Measurements from ENCODE around the gene SKOR2.
"Not testable (repeated sequence)": the region's sequence is repeated elsewhere in the genome, so short reads cannot be mapped to it uniquely, and the experiment has no call there.

The SKOR2 gene

DNA sequence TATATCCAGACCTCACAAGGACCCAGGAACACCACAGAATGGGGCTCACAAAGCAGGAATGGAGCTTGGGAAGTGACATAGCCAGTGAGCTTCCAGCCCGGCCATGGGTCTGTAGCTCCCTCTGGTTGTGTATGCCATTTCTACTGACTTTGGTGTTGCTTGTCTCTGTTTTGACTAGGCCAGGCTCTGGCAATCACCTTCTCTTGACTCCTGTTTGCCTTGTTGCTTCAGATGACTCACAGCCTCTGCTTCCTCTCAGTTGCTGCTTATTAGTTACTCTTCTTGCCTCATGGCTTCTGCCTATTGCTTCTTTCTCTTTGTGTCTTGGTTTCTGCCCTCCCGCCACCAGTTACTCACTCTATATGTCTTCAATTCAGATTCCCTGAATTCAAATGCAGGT, 59.5 kb downstream of the SKOR2 start:
- peak; percentile 12 to 57 (median 34) for DNase-seq

DNA sequence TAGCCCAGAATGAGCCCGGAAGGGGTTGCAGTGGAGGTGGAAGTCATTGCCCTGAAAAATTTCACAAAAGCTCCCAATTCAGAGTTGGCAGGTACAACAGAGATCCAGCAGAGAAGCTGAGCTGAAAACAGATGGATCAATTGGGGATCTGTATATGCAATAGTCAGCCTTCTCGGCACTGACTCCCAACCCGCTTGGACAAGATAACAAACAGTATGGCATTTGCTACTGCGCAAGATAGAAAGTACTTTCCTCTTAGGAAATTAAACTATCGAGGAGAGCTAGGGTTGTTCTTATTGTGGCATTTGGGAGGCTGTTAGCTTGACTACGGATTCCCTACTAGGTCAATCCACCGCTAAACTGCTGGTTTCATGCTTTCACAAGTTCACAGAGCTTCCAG, 63.7 kb downstream of the SKOR2 start:
- no peak for DNase-seq

DNA sequence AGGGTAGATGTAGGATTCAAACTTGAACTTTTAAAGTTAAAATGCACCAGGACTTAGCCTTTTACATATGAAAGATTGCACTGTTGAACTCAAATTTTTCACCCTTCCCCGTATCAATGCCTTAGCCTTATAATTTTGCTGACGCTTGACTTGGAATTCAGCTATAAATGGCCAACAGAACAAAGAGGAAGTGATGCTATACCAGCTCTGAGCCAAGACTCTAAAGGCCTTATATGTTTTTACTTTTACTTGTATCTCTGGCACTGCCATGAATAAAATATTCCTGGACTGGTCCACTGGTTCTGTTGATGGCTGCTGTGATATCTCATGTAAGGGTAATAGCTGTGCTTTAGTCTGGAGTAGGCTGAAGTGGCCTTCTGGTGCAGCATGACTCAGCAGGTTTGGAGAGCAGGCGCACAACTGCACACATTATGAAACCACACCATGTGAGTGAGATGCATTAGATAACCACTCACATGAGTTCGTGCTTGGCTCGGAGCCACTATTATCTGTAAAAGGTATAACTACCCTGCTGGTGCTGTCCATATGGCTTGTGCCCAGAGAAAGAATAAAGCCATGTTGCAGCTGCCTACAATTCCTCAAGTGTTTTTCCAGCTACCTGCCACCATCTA, 66.9 kb downstream of the SKOR2 start:
- DNase-seq: peak; percentile 81 to 89 (median 82)

GRCh38 chr18:47182156-47182555, 69.3 kb downstream of the SKOR2 start:
- peak in 1 of 4 experiments; percentile 8 for DNase-seq

DNA sequence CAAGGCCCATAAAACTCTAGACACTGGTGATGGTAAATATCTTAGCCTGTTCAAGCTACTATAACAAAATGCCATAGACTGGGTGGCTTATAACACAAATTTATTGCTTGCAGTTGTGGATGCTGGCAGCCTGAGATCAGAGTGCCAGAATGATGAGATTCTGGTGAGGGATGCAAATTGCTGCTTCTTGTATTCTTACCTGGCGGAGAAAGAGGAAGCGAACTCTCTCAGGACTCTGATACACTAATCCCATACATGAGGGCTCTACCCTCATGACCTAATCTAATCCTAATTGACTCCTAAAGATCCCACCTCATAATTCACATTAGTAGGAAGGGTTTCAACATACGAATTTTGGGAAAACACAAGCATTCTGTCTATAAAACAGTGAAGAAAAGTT, 70.7 kb downstream of the SKOR2 start:
- no peak for DNase-seq

GRCh38 chr18:47179520-47179919, 71.9 kb downstream of the SKOR2 start:
- DNase-seq: no peak

- peak; percentile 94 to 97 (median 95) for DNase-seq
Measured at GRCh38 chr18:47175898-47176575, 75.4 kb downstream of the SKOR2 start, which contains the start of gene IER3IP1. IER3IP1 (minus strand) TSS chr18:47176364; CDS start chr18:47176277, 87 bp downstream.

GRCh38 chr18:47175283-47175897, 76.1 kb downstream of the SKOR2 start:
- peak in 2 of 4 experiments; percentile 19 to 32 for DNase-seq

DNA sequence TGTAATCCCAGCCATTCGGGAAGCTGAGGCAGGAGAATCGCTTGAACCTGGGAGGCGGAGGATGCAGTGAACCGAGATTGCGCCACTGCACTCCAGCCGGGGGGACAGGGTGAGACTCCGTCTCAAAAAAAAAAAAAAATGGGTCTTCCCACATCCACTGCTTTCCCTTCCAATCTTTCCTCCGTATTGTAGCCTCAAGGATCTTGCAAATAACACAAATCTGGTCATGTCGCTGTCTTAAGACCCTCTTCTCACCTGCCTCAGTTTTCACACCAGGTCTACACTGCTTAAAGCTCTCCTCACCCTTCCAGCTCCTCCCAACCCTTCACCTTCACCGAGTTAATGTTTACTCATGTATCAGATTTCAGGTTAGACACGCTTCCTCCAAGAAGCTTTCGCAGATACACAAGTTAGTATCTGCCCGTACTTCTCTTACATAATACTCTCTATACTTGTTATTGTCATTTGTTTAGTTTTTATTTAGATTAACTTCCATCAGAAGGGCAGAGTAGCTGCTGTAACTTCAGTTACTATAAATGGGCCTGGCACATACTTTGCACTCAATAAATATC, 76.8 kb downstream of the SKOR2 start:
- no peak for DNase-seq

DNA sequence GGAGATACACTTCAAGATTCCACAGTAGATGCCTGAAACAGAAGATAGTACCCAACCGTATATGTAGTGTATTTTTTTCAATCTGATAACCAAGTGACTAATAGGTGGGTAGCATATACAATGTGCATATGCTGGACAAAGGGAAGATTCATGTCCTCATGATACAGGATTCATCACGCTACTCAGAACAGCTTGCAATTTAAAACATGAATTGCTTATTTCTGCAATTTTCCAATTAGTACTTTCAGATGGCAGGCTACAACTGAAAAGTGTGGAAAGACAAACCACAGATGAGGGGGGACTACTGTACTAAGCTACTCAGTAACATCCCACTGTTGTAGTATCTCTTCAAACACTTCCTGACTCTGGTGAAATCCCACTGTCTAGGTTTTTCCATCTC, 79.0 kb downstream of the SKOR2 start:
- no peak for DNase-seq

DNA sequence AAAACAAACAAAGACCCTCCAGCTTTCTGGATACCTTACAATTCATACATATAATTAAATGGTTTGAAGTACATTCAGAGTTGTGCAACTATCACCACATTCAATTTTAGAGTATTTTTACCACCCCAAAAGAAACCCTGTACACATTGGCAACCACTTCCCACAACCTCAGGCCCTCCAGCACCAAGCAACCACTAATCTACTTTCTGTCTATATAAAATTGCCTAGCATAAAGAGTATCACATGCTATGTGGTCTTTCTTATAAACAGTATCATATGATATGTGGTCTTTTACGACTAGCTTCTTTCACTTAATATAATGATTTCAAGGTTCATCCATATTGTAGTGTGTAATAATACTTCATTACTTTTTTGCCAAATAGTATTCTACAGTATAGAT, 82.5 kb downstream of the SKOR2 start:
- no peak for DNase-seq

- no peak for DNase-seq
Measured at GRCh38 chr18:47168509-47168908, 83.0 kb downstream of the SKOR2 start.

GRCh38 chr18:47166294-47166693, 85.2 kb downstream of the SKOR2 start:
- DNase-seq: no peak

DNA sequence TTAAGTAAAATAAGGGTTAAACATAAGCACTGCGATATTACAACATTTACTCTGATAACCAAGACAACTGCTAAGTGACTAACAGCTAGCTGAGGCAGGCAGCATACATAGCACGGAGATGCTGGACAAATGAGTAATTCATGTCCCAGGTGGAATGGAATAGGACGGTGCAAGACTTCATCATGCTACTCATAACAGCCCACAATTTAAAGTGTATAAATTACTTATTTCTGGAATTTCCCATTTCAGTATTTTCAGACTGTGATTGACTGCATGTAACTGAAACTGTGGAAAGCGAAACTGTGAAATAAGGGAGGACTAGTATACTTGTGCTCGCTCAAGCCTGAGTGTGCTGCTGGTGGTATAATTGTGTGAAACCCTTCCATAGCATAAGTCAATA, 88.2 kb downstream of the SKOR2 start:
- DNase-seq: no peak

- no peak for DNase-seq
Measured at GRCh38 chr18:47160256-47160655, 91.2 kb downstream of the SKOR2 start.

GRCh38 chr18:47158404-47158803, 93.1 kb downstream of the SKOR2 start:
- not testable (repeated sequence) for DNase-seq
